NCI-H1048 (cell line): Measurements from ENCODE around the gene YPEL2.

ENCODE experiments used
- DNase-seq: peaks from one replicate; lab custom pipeline; 2025; lab: John Stamatoyannopoulos, UW

Gene YPEL2

DNA sequence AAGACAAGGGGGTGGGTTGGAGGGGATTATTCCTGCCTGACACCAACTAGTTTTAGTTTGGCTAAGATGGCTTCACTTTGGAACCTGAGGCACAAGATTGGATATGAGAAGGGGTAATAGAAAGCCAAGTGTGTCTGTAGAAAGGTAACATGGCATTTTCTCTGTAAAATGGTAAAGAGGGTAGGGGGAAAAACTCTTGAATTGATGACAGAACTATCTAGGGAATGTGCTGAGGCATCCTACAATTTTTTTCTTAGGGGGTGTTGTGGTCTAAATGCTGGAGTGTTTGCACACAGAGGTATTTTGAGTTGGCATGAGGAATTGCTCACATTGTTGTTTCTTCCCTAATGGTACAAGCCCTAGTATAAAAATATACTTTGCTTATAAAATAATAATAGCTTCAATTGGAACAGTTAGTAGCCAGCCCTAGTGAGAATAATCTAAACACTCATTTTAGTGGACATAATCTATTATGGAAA is 25.8 kb downstream of the YPEL2 start:
- DNase-seq: no peak

DNA sequence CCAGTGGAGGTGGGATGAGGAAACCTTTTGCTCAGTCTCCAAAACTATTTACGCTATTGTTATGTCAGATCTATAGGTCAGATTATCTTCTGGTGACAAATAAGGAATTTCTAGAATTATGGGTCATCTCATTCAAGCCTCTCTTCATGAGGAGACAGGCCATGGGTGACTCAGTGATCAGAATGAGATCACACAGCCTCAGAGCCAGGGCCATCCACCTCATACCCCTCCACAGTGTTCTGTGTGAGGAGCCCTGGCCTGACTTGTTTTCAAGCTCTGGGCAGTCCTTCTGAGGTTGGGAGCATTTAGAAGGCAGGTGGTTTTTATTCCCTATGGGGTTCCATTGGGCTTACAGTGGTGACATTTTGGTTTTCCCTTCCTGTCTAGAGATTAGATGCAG is 26.5 kb downstream of the YPEL2 start:
- DNase-seq: no peak

DNA sequence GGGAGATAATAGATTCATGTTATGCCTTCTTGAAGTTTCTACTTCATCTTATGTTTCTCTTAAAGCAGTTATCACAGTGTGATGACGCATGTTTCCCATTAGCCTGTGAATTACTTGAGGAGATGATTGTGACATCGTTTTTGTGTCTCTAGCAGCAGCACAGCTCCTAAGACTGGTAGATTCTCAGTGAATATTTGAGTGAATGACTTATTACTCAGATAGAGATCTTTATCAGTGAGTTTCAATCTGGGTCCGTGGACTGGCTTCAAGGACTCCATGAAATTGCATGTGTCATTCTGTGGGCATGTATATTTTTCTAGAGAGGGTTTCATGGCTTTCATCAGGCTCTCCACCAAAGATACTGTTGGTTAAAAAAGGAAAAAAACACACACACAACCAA is 29.9 kb downstream of the YPEL2 start:
- DNase-seq: no peak

DNA sequence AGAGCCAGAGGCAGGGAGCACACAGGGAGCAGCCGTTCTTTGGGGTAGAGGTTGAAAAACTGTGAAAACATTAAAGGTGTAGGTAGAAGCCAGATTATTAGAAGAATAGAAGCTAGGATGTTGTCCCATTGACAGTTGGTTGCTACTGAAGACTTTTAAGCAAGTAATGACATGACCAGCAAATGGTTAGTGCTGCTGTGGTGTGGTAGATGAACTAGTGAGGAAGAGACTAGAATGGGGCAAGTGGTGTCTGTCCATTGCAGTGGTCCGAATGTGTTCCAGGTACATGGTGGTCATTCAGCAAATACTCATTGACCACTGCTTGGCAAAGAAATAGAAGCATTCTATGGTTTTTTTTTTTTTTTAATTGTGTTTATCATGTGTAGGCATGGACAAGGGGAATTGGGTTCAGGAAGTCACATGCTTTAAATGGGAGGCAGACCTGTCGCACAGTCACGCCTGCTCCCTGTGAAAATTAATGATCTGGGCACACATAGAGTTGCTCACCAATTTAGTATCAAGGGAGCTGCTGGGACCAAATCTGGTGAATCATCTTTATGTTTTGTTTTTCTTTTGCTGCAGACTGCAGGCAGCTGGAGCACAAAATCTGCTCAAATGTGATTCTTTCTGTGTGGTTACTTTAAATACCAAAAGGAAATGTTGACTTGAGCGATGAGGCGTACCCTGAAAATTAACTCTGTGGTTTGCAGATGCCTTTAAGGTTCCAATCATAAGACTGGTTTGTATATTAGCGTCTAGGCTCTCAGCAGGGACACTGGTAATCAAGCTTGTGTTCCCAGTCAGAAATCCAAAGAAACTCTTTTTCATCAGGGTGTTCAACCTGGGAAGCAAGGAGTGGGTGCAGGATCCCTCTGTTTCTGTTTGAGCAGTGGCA is 30.7 kb downstream of the YPEL2 start:
- DNase-seq: no peak

DNA sequence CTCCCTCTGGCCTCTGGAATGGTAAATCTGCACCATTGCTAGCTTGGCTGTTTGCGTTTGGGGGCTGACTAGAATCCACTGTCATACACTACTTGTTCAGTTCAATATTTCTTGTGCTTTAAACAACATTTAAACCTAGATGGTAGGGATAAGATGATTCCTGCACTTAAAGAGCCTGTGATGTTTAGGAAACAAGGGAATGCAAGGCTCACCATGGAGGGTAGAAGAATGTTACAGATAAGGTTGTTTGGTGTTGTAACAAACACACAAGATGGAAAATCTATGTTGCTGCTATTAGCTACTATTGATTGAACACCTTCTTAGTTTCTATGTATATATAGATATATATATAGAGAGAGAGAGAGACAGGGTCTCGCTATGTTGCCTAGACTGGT is 31.4 kb downstream of the YPEL2 start:
- no peak for DNase-seq

DNA sequence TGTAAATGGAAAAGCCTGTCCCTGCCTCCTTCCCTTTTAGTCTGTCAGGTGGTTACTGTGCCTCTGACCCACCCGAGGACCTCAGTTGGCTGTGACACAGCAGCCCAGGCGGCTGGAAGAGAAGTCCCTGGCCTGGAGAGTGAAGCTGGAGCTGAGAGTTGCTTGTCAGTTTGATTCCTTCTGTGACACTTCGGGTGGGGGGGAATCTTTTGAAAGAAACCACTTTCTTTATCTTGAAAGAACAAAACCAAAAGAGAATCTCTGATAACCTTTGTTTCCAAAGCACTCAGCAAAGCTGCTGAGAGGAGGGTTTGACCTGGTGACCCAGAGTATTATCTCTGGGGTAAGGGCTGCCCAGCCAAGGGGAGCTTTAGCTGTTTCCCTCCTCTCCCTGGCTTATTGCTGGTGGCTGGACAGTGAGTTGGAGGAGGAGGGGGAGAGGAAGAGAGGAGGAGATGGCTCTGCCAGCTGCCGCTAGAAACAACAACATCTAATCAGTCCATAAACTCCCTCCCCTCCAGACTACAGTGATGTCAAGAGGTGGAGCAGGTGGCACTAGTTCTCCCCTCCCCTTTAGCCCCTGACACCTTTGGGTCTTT is 34.0 kb downstream of the YPEL2 start:
- DNase-seq: no peak

DNA sequence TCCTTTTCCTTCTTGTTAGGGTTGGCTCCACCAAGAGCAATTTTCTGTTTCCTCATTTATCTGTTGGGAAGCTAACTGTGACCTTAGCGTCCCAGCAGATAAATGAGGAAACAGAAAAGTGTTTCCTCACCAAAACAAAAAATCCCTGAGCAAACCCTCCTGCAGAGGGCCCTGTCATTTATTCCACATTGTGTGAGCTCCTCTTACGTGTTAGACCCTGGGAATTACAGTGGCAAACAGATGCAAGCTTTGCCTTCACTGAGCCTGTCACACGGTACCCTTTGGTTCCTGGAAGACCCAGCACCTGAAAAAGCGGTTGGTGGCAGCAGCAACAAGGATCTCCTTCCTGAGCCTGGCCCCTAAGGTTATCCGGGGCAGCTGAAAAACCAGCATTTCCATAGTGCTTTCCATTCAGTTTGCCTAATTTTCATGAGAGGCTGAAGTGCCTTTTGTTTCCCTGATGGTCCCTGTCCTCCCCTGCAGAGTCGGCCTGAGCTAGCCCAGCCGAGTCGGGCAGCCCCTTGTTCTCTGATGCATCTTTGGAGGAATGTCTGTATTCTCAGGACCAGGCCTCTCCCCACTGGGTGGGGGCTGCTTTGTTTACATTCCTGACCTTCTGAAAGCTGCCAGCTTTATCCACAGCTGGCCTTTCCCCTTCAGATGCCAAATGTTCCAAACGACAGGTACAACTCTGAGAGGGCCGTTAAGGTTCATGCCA is 34.7 kb downstream of the YPEL2 start:
- no peak for DNase-seq

DNA sequence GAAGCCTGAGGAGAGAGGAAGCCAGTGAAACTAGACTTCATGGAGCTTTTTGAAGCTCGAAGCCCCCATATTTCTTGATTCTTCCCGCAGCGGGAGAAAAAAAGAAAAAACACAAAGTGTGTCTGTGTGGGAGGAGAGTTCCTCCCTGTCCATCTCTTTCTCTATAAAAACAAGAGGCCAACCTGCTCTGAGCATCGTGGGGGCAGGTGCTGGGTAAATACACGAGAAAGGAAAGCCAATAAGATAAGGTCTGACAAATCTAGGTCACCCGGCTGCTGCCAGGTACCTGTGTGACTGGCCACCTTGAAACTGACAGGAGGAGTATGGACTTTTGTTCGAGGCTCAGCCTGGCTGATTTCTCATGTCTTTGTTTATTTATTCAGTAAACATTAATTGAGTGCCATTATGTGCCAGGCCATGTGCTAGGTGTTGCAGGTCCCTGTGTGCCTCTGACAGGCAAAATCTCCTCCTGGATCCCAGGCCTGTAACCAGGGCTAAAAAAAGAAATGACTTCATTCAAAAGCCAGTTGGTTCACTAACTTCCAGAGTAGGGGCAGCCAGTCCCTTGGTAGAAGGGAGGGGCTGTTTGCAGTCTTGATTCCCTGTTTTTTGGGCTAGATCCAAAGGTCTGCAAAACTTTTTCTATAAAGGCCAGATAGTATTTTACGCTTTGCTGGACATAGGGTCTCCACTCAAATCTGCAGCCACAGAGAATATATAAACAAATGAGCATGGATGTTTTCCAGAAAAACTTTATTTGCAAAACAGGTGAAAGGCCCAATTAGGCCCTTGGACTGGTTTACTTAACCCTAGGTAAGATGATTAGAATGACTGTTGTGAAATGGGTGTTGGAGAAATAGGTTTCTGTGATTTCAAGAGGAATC is 35.6 kb downstream of the YPEL2 start:
- DNase-seq: no peak

DNA sequence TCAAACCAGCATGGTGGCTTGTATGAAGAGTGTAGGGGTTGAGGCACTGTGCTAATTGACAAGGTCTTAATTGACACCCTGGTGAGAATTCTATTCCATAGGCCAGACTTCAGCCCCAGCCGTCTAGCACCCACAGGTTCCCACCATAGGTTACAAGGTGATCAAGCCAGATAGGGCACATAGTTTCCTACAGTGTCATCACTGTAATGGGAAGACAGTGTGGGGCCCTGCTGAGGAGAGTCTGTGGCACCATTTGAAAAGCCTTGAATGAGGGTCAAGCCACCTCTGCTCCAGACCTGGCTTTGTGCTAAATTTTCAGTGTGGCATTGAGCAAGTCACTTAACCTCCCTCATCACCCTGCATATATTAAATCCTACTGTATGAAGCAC is 36.2 kb downstream of the YPEL2 start:
- DNase-seq: no peak

DNA sequence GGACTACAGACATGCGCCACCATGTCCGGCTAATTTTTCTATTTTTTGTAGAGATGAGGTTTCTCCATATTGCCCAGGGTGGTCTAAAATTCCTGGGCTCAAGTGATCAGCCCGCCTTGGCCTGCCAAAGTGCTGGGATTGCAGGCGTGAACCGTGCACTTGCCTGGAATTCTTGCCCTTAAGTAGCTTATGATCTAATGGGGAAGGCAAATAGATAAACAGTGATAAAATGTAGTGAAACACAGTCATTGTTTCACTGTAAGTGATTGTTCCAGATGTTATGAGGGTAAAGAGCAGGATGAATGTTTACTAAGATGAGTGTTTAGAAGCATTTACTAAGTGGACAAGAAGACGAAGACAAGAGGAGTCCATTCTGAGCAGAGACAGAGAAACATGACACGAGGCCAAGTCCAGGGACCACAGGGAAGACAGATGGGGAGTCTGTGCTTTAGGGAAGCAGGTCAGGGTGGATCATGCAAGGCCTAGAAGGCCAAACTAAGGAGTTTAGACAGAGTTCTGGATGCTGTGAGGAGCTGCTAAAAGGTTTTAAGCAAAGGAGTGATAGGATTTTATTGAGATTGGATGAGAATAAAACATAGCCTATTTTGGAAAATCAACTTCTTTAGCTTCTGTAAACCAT is 36.9 kb downstream of the YPEL2 start:
- DNase-seq: no peak

DNA sequence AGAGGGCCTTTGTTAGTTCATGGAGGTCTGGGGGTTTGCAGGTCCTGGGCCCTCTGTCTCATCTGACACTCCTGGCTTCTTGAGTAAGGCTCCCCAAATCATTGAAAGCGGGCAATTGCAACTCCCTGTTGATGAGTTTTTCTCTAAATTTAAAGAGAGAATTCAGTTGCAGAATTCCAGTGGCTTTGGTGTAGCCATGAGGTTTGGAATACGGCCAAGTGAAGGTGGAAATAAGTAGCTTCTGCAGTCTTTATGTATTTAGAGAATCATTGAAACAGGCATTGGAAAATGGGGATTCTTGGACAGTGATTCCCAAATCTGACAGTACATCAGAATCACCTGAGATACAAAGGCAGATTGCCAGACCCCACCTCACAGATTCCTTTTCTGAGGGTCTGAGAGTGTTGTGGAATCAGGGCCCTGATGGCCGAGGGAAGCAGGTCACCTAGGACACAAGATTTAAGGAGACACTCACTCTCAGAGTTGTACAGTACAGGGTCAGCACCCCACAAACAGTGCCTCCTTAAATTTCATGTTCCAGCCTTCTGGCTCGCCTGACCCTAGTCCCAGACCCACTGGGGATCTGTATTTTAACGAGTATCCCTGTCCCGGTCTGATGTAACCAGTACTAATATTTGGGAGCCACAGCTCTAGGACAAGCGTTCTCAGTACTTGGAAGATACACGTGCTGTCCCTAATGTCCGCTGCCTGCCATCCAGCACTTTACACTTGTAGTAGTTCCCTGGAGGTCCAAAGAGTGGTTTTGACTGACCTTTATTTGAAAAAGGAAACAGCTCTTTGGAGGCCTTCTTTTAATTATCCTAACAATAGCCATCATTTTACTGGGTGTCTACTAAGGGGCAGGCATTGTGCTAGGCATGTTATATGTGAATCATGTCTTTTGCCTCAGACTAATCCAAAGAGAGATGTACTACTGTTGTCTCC is 37.8 kb downstream of the YPEL2 start:
- no peak for DNase-seq

DNA sequence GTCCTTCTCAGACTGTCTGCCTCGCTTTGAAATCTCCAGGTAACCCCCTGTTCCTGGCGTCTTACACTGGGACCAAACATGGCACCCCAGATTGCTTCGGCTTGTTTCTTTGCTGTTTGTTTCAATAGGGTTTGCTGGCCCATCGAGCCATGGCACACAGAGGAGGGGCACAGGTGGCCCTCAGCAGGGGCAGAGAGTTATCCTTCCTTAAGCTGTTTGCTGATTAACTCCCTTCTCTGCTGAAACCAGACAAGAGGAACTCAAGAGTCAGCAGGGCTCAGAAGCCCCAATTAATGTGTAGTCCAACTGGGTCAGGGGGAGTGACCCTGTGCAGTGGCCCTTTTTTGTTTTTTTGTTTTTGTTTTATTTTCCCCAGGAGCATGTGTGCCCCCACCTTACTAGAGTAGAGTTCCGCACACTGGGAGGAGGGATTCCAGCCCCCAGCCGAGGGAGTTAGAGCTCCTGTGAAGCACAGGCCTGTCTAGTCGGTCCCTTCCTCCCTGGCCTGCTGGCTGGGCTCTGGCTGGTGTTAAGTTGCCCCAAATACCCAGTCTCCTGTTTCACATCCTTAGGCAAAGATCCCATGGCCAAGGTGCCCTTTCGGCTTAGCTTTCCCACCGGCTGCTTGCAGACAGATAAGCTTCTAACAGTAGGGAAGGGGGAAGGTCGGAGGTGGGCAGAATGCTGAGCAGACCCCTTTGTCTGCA is 39.3 kb downstream of the YPEL2 start:
- DNase-seq: no peak

DNA sequence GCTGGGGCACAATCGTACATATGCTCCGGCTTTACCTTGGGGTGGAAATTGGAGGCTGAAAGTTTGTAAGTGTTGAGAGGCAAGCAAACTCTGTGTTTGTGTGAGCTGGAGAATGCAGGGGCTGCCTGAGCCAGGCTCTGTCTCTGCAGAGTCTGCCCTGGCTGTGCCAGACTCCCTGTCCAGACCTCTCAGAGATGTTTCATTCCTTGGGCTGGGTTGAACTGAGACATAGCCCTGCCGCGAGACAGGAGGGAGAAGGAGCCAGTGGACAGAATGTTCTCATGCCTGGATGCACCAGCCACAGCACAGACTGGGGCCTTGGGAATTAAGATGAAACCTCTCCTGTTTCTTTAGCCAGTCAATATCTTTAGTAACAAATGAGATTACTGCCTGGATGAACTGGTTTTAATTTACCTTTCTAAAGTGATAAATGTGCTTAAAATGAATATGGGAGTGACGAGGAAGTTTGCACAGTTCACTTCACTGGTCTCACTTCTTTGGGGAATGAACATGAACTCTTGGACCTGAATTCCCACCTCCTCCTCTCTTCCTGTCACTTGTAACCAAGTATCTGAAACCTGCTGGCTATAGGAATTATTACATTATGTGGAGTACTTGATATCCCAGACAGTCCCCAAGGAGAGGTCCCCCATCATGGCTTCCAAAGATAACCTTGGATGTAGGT is 40.1 kb downstream of the YPEL2 start:
- no peak for DNase-seq

DNA sequence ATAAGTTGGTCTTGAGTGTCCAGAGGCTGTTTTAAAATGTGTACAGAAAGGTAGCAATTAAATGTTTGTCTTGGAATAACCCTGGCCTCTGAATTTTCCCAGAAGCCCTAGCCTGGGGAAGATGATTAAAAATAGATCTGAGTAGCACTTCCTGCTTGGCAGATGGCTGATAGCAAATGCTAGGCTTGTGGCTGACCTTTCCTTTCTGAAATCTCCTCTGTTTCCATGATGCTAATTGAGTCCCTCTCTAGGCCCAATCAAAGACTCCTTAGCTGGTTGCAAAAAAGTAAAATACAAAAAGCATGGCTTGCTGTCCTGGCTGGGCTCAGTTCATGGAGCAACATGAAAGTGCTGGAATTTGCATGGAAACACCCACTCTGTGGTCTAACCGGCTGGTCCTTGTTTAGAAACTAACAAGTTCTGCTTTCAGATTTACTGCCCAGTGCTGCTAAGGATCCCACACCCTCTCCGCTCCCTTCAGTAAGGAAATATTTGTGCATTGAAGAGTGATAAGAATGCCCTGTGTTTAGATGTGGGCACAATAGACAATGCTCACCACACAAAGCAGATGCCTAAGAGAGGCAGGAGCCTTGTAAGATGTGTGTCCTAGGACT is 40.8 kb downstream of the YPEL2 start:
- DNase-seq: no peak

DNA sequence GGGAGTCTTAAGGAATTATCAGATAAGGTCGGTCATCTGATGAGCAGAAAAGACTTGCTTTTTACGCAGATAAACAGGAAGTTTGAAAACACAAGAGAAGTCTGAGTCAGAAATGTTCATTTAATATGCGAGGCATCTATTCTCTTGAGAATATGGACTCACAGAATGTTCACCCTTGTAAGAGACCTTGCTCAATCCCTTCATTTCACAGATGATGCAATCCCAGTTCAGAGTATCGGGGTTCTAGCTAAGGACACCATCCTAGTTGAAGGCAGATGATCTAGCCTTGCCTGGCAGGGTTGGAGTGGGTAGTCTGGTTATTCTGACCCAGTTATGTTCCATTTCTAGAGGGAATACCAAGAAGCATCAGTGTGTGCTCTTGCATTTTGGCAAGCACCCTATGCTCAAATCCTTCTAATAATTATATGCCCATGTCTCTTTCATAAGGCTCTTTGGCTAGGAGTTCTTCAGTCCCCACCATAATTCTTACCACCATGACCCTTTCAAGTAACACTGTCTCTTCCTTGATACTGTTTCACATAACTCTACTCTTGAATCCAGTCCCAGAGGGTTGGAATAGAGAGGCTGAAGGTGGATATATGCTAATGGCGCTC is 42.5 kb downstream of the YPEL2 start:
- DNase-seq: no peak

DNA sequence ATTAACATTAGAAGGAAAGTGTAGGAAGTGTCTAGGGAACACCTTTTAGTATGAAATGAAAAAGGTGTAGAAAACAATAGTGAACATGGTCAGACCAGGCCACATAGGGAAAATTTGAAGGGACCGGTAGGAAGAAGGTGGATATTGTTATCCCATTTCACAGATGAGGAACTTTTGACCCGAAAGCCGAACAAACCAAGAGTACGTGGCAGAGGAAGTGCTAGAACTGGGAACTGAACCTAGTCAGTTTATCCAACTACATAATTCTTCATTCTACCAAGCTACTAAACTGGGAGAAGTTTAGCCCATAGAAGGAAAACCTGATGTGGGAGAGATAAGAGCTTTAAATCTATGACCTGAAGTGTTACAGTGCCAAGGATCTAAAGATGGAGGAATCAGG is 43.2 kb downstream of the YPEL2 start:
- no peak for DNase-seq

DNA sequence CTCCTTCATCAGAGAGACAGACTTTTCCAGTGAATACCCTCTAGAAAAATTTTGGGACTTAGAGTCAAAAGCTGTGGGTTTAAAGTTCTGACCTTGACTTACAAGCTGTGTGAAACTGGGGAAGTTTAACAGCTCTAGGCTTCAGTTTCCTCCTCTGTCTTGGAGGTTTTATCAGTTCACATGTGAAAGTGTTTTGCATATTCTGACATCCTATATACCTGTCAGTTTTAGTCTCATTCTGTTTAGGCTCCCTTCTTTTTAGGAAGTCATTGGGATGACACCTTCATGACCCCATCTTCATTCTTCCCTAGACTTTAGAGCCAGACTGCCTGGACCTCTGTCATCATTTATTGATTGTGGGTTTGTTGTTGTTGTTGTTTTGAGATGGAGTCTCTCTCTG is 44.4 kb downstream of the YPEL2 start:
- DNase-seq: no peak

DNA sequence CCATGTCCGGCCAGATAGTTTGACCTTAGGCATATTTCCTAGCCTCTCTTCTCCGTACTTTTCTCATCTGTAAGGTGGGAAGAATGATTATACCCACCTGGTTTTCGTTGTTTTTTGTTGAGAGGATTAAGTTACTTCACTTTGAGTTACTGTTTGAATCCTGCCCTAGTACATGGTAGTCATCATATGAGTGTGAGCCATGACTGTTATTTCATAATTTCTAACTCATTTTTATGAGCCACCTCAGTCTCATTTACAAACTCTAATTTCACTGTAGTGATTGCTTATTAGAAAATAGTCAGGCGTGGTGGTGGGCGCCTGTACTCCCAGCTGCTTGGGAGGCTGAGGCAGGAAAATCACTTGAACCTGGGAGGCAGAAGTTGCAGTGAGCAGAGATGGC is 45.1 kb downstream of the YPEL2 start:
- no peak for DNase-seq
